Chondrocyte (in vitro differentiated cells): Measurements from ENCODE around the gene SEL1L2. TPM values are rescaled to one million over a fixed set of nuclear protein-coding genes. Genes with fewer than 3 reads are reported as not detected.

Experiments used
- DNase-seq: peaks from one replicate; pipeline ENCODE4 v3.0.0; 2021; ENCODE audit warnings: mixed read lengths, low spot score
- H3K27ac Mint-ChIP-seq: one replicate; pipeline ENCODE4 v1.8.0; 2021; ENCODE audit warnings: mild to moderate bottlenecking, moderate library complexity, mixed read lengths; ENCODE audit not compliant: unreplicated experiment
- H3K27me3 Mint-ChIP-seq: 2 replicates; pipeline ENCODE4 v1.8.0; 2021; ENCODE audit warnings: low read depth, mixed read lengths
- H3K36me3 Mint-ChIP-seq: 2 replicates; pipeline ENCODE4 v1.8.0; 2021; ENCODE audit warnings: low read depth, mixed read lengths
- H3K4me1 Mint-ChIP-seq: 2 replicates; pipeline ENCODE4 v1.8.0; 2021; ENCODE audit warnings: low read depth, mild to moderate bottlenecking, mixed read lengths
- H3K4me3 Mint-ChIP-seq: one replicate; pipeline ENCODE4 v1.8.0; 2021; ENCODE audit warnings: mild to moderate bottlenecking, moderate library complexity, mixed read lengths; ENCODE audit not compliant: unreplicated experiment
- H3K9me3 Mint-ChIP-seq: 2 replicates; pipeline ENCODE4 v1.8.0; 2021; ENCODE audit warnings: low read depth, mixed read lengths
- CTCF ChIP-seq: fragments of 200-600 bp; sonication (generic); IDR thresholded peaks from 2 replicates; pipeline ENCODE4 v1.5.0; 2021; ENCODE audit warnings: antibody characterized with exemption, mild to moderate bottlenecking, moderate library complexity
- total RNA-seq: library from RNA; stranded (reverse); gene quantifications from 3 replicates; pipeline ENCODE4 v1.2.1, GENCODE V29; 2021

Gene SEL1L2
- total RNA-seq, 1 donor from 2014 or later, result not detected

- DNase-seq, result no peak
- no peak overlapping the region for H3K27ac Mint-ChIP-seq
- no peaks in the 10 kb centered on the region for H3K36me3 Mint-ChIP-seq
- H3K9me3 Mint-ChIP-seq, result peaks cover 7% of the 10 kb centered on the region
- peaks cover 28% of the 10 kb centered on the region for H3K27me3 Mint-ChIP-seq
- H3K4me1 Mint-ChIP-seq, result no peaks in the 10 kb centered on the region
- no peak for TF ChIP-seq CTCF
- H3K4me3 Mint-ChIP-seq, result no peak overlapping the region
Measured at GRCh38 chr20:13831476-13831875, 158.9 kb downstream of the SEL1L2 start.

- H3K36me3 Mint-ChIP-seq, result no peaks in the 10 kb centered on the region
- no peak overlapping the region for H3K4me3 Mint-ChIP-seq
- no peaks in the 10 kb centered on the region for H3K4me1 Mint-ChIP-seq
- H3K27me3 Mint-ChIP-seq, result peaks cover 13% of the 10 kb centered on the region
- H3K27ac Mint-ChIP-seq, result no peak overlapping the region
- TF ChIP-seq CTCF, result no peak
- DNase-seq, result no peak
- H3K9me3 Mint-ChIP-seq, result no peaks in the 10 kb centered on the region
Measured at GRCh38 chr20:13825465-13825864, 164.9 kb downstream of the SEL1L2 start.

GRCh38 chr20:13824459-13824858 is 166.0 kb downstream of the SEL1L2 start:
- no peak for DNase-seq
- H3K4me1 Mint-ChIP-seq, result no peaks in the 10 kb centered on the region
- H3K27me3 Mint-ChIP-seq, result peaks cover 10% of the 10 kb centered on the region
- H3K9me3 Mint-ChIP-seq, result no peaks in the 10 kb centered on the region
- H3K27ac Mint-ChIP-seq, result no peak overlapping the region
- H3K4me3 Mint-ChIP-seq, result no peak overlapping the region
- H3K36me3 Mint-ChIP-seq, result no peaks in the 10 kb centered on the region
- no peak for TF ChIP-seq CTCF

- TF ChIP-seq CTCF, result peak; percentile 23
- Mint-ChIP-seq H3K27ac (no peak overlapping the region), H3K4me1 (no peaks in the 10 kb centered on the region), H3K4me3 (no peak overlapping the region), H3K9me3 (no peaks in the 10 kb centered on the region), H3K27me3 (peaks cover 6% of the 10 kb centered on the region), H3K36me3 (peaks cover 8% of the 10 kb centered on the region)
- no peak for DNase-seq
Measured at GRCh38 chr20:13822459-13822858, 168.0 kb downstream of the SEL1L2 start.

- Mint-ChIP-seq H3K27me3 (peaks cover 4% of the 10 kb centered on the region), H3K9me3 (no peaks in the 10 kb centered on the region), H3K4me3 (no peak overlapping the region), H3K27ac (no peak overlapping the region), H3K4me1 (no peaks in the 10 kb centered on the region), H3K36me3 (peaks cover 9% of the 10 kb centered on the region)
- DNase-seq, result no peak
- TF ChIP-seq CTCF, result no peak
Measured at GRCh38 chr20:13821876-13822275, 168.5 kb downstream of the SEL1L2 start.
